SU-DHL-6 (cell line): Measurements from ENCODE around the gene CGN.

Source experiments
- CTCF ChIP-seq: fragments of 200-600 bp; sonication (generic); IDR thresholded peaks from one replicate; pipeline ENCODE4 v1.5.1; 2017; ENCODE audit warnings: antibody characterized with exemption, mild to moderate bottlenecking, low read length, moderate library complexity; ENCODE audit not compliant: insufficient read depth, poor library complexity, severe bottlenecking
- EZH2phosphoT487 ChIP-seq: fragments of 200-600 bp; sonication (generic), shearing (Covaris generic); conservative IDR thresholded peaks from 2 replicates; pipeline ENCODE4 v1.6.1; 2018; ENCODE audit warnings: mild to moderate bottlenecking, antibody characterized with exemption, low read length, moderate library complexity, mixed read lengths

GRCh38 chr1:151478140-151478812 is 32.9 kb upstream of the CGN start:
- TF ChIP-seq CTCF (no peak), EZH2phosphoT487 (no peak)
